Hepatocyte (in vitro differentiated cells): ENCODE data around the gene GLRX3. TPM values are rescaled to one million over a fixed set of nuclear protein-coding genes. Genes with fewer than 3 reads are reported as not detected.

Source experiments
- DNase-seq: peaks from one replicate; pipeline ENCODE4 v3.0.0-alpha.2; 2016; ENCODE audit warnings: low spot score
- H2AFZ ChIP-seq: fragments of 200-600 bp; sonication (generic); 2 replicates; pipeline ENCODE4 v1.6.0; 2016; ENCODE audit warnings: antibody characterized with exemption, mild to moderate bottlenecking
- H3K27ac ChIP-seq: fragments of 200-600 bp; sonication (generic); 2 replicates; pipeline ENCODE4 v1.5.1; 2016; ENCODE audit warnings: mild to moderate bottlenecking
- H3K27me3 ChIP-seq: fragments of 200-600 bp; sonication (generic); 2 replicates; pipeline ENCODE4 v1.6.1; 2016
- H3K36me3 ChIP-seq: fragments of 200-600 bp; sonication (generic); replicated peaks from 2 replicates; pipeline ENCODE4 v1.5.1; 2016; ENCODE audit warnings: low read depth; ENCODE audit not compliant: insufficient read depth
- H3K4me1 ChIP-seq: fragments of 200-600 bp; sonication (generic); 2 replicates; pipeline ENCODE4 v1.5.1; 2016; ENCODE audit warnings: mild to moderate bottlenecking, moderate library complexity; ENCODE audit not compliant: insufficient read depth
- H3K4me2 ChIP-seq: fragments of 200-600 bp; sonication (generic); 2 replicates; pipeline ENCODE4 v1.6.0; 2016
- H3K4me3 ChIP-seq: fragments of 200-600 bp; sonication (generic); 2 replicates; pipeline ENCODE4 v1.5.1; 2016; ENCODE audit warnings: mild to moderate bottlenecking
- H3K79me2 ChIP-seq: fragments of 200-600 bp; sonication (generic); 2 replicates; pipeline ENCODE4 v1.6.0; 2017; ENCODE audit warnings: mild to moderate bottlenecking
- H3K9me2 ChIP-seq: fragments of 200-600 bp; sonication (generic); replicated peaks from 2 replicates; pipeline ENCODE4 v1.6.0; 2017; ENCODE audit warnings: mild to moderate bottlenecking; ENCODE audit not compliant: insufficient read depth
- H3K9me3 ChIP-seq: fragments of 200-600 bp; sonication (generic); 2 replicates; pipeline ENCODE4 v1.5.1; 2016; ENCODE audit warnings: low read depth, mild to moderate bottlenecking
- H4K20me1 ChIP-seq: fragments of 200-600 bp; sonication (generic); 2 replicates; pipeline ENCODE4 v1.6.0; 2016; ENCODE audit warnings: mild to moderate bottlenecking; ENCODE audit not compliant: insufficient read depth, poor library complexity, severe bottlenecking
- EZH2 ChIP-seq: fragments of 200-600 bp; sonication (generic); IDR thresholded peaks from 2 replicates; pipeline ENCODE4 v1.6.1; 2016; ENCODE audit warnings: antibody characterized with exemption, mild to moderate bottlenecking, borderline replicate concordance
- EZH2phosphoT487 ChIP-seq: fragments of 200-600 bp; sonication (generic); IDR thresholded peaks from one replicate; pipeline ENCODE4 v1.6.1; 2018; ENCODE audit warnings: antibody characterized with exemption, mild to moderate bottlenecking, low read depth, moderate library complexity; ENCODE audit not compliant: unreplicated experiment, severe bottlenecking
- WGBS: methylation state at CpG from one replicate; pipeline ENCODE4 v1.1.6; 2016; ENCODE audit warnings: low lambda C conversion rate; ENCODE audit errors: missing lambda C conversion rate; 5-methylcytosine and 5-hydroxymethylcytosine counted together
- polyA plus RNA-seq: library from polyadenylated mRNA; unstranded; fragments of >200 nt; fragmentation: Nextera tagmentation; extraction: Ambion mirVana; gene quantifications from 2 replicates; pipeline ENCODE4 v1.2.1, GENCODE V29; 2016
- total RNA-seq: library from RNA; depleted of rRNA; stranded (reverse); fragments of >200 nt; gene quantifications from 2 replicates; pipeline ENCODE4 v1.2.3, GENCODE V29; 2014
- TF ChIP-seq, protein P1 (sequence below): fragments of 200-600 bp; sonication (generic); IDR thresholded peaks from 2 replicates; pipeline ENCODE4 v1.5.1; 2016; ENCODE audit warnings: antibody characterized with exemption, mild to moderate bottlenecking; ENCODE audit not compliant: poor library complexity

Gene GLRX3
- total and polyA plus RNA-seq, 2 experiments from 2014 or later = 90.6 to 100 TPM

DNA sequence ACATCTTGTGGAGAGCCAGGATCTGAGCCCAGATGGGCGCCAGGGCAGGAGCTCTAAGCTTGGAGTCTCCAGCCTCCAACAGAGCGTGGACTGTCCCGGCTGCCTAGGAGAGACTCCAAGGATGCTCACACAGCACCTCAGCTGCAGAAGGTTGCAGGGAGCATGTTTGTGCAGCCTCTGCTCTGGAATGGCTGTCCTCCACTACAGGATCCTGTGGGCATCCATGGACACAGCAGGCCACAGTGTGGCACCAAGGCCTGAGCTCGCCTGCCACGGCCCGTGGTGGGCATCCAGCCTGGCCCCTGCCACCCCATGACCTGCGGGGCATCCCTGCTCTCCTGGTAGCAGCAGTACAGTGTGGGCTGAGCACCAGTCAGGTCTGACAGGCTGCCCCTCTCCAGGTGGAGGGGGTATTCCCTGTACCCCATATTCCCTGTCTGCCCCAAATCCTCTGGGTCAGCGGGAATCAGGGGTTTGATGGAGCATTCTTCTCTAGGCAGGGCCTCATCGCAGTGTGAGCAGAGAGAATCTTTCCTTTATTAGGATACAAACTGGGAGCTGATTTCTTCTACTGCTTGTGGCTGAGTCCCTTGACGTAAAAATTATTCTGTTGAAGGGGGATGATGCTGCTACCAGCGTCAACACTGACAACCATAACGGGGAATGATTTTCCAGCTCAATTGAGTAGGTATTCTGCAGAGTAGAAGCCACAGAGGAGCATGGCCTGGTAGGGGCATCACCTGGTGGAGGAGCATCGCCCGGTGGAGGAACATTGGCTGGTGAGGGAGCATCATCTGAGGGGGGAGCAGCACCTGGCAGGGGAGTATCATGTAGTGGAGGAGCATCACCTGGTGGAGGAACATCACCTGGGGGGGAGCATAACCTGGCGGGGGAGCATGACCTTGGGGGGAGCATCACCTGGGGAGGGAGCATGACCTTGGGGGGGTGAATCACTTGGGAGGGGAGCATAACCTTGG, 60.6 kb downstream of the GLRX3 start:
- Histone ChIP-seq H2AFZ (no peak overlapping the region), H3K4me3 (no peak overlapping the region)
- 92% methylated on average over 15 of the region's 15 CpGs for WGBS

DNA sequence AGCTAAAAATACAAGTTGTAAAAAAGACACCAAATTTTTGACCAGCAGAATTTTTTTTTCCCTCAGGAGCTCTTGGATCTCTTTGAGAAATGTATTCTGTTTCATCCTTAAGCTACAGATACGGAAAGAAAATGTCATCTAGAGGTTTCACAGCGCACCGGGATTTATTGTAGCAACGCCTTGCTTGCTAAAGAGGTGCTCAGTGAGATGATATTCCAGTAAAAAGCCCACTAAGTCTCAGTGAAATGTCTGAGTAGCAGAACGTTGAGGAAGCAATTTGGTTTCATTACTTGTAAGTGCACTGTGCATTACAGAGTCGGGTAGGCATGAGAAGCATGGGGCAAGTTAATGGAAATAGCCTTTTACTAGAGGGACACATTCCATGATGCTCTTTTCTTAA, 62.5 kb downstream of the GLRX3 start:
- H3K9me2 ChIP-seq = no peaks in the 10 kb centered on the region
- no peaks in the 10 kb centered on the region for H3K27me3 ChIP-seq
- no peak overlapping the region for H3K27ac ChIP-seq
- no peaks in the 10 kb centered on the region for H4K20me1 ChIP-seq
- no peak for DNase-seq
- no peaks in the 10 kb centered on the region for H3K4me1 ChIP-seq
- H3K4me2 ChIP-seq = no peak overlapping the region
- no peaks in the 10 kb centered on the region for H3K9me3 ChIP-seq
- H3K4me3 ChIP-seq = no peak overlapping the region
- H3K79me2 ChIP-seq = no peaks in the 10 kb centered on the region
- no peaks in the 10 kb centered on the region for H3K36me3 ChIP-seq
- WGBS = 69% methylated on average over 6 of the region's 6 CpGs
- TF ChIP-seq EZH2phosphoT487 = no peak
- TF ChIP-seq EZH2 = no peak
- TF ChIP-seq, protein P1, sequence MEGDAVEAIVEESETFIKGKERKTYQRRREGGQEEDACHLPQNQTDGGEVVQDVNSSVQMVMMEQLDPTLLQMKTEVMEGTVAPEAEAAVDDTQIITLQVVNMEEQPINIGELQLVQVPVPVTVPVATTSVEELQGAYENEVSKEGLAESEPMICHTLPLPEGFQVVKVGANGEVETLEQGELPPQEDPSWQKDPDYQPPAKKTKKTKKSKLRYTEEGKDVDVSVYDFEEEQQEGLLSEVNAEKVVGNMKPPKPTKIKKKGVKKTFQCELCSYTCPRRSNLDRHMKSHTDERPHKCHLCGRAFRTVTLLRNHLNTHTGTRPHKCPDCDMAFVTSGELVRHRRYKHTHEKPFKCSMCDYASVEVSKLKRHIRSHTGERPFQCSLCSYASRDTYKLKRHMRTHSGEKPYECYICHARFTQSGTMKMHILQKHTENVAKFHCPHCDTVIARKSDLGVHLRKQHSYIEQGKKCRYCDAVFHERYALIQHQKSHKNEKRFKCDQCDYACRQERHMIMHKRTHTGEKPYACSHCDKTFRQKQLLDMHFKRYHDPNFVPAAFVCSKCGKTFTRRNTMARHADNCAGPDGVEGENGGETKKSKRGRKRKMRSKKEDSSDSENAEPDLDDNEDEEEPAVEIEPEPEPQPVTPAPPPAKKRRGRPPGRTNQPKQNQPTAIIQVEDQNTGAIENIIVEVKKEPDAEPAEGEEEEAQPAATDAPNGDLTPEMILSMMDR = no peak
- H2AFZ ChIP-seq = no peak overlapping the region

More for the DNA sequence above, 60.6 kb downstream of the GLRX3 start:
- no peaks in the 10 kb centered on the region for H3K36me3 ChIP-seq
- H3K4me2 ChIP-seq = no peak overlapping the region
- no peaks in the 10 kb centered on the region for H3K9me2 ChIP-seq
- H3K9me3 ChIP-seq = no peaks in the 10 kb centered on the region
- no peak for DNase-seq
- no peaks in the 10 kb centered on the region for H4K20me1 ChIP-seq
- H3K27ac ChIP-seq = no peak overlapping the region
- TF ChIP-seq EZH2 (no peak), EZH2phosphoT487 (no peak)
- TF ChIP-seq, protein P1 = no peak
- H3K4me1 ChIP-seq = no peaks in the 10 kb centered on the region
- no peaks in the 10 kb centered on the region for H3K79me2 ChIP-seq
- H3K27me3 ChIP-seq = no peaks in the 10 kb centered on the region

DNA sequence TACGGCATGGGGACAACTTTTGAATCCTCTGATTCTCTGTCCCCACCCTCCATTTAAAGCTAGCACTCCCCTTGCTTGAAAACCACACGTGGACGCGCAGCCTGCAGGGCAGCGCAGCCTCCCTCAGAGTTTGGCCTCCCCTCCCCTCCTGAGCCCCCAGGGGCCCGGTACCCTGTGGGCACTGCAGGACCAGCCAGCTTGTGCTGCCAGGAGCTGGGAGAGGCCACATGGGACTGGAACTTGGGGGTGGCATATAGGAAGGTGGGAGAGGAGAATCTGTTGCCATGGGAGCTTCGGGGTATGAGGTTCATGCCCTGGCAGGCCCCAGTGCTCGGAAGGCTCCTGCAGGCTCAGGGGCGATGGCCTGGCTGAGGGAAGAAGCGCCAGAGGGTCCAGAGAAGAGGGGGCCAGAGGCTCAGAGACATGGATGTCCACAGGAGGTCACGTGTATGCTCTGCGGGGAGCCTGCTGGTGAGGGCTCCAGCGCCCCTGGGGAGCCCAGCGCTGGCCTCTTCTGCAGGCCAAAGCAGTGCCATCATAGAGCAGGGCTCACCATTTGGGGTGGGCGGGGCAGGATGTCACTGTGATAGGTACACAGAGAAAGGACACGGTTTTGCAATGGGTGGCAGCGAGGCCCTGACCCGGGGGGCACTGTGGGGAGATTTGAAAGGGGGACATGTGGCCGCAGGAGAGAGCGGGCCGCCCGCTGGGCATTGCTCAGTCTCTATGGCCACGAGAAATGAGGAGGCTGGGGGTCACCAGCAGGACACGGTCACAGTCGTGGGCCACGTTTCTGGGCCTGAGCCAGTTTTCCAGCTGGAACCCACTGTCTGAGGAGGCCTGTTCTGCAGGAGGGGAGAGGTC, 64.2 kb downstream of the GLRX3 start:
- Histone ChIP-seq H3K4me3 (no peak overlapping the region), H3K9me3 (no peaks in the 10 kb centered on the region), H3K9me2 (no peaks in the 10 kb centered on the region), H2AFZ (no peak overlapping the region), H3K79me2 (no peaks in the 10 kb centered on the region), H3K27me3 (no peaks in the 10 kb centered on the region), H3K4me2 (no peak overlapping the region), H3K4me1 (no peaks in the 10 kb centered on the region), H3K27ac (no peak overlapping the region), H4K20me1 (no peaks in the 10 kb centered on the region), H3K36me3 (no peaks in the 10 kb centered on the region)
- no peak for DNase-seq
- 89% methylated on average over 25 of the region's 26 CpGs for WGBS
- no peak for TF ChIP-seq EZH2
- TF ChIP-seq EZH2phosphoT487 = no peak
- TF ChIP-seq, protein P1 = no peak
